ENCODE results near the gene CNTN5. TPM values are rescaled to one million over a fixed set of nuclear protein-coding genes. Genes with fewer than 3 reads are reported as not detected.

The CNTN5 gene
- total RNA-seq, 1 donor from 2014 or later = 0.36 TPM

DNA sequence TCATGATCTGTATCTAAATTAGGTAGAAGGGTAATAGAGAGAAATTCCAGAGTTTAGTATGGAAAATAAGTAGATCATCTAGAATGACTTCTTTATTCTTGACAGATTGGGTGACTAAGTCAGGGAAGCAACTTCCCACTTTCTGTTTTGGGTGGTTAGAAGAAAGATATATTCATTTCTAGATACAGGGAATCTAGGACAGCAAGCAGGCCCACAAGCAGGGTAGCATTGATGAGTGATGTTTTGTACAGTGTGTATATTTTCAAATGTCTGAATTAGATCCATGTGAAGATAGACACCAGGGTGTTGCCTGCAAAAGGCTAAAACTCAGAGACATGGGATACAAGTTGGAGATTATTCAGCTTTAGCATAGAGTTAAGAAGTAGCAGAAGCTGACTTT, 674.4 kb downstream of the CNTN5 start:
- Histone ChIP-seq H3K9me3 (replicated peaks) (peaks cover 27% of the 10 kb centered on the region), H3K36me3 (no peaks in the 10 kb centered on the region), H3K4me1 (no peaks in the 10 kb centered on the region), H3K27ac (replicated peaks) (no peak overlapping the region), H3K27me3 (ENCODE audit: low read depth) (no peaks in the 10 kb centered on the region), H3K4me3 (no peak overlapping the region)
- no peak for TF ChIP-seq CTCF (IDR thresholded peaks at IDR 0.05; ENCODE audit: borderline replicate concordance)
- intact Hi-C loops (cut with micrococcal nuclease) = no loop called here
- DNase-seq = no peak

GRCh38 chr11:99706848-99707247, 686.1 kb downstream of the CNTN5 start:
- Histone ChIP-seq H3K27me3 (ENCODE audit: low read depth) (no peaks in the 10 kb centered on the region), H3K27ac (replicated peaks) (no peak overlapping the region), H3K4me1 (no peaks in the 10 kb centered on the region), H3K4me3 (no peak overlapping the region), H3K36me3 (no peaks in the 10 kb centered on the region), H3K9me3 (replicated peaks) (peaks cover 3% of the 10 kb centered on the region)
- no peak for DNase-seq
- TF ChIP-seq CTCF (IDR thresholded peaks at IDR 0.05; ENCODE audit: borderline replicate concordance) = no peak
- intact Hi-C loops (cut with micrococcal nuclease) = no loop called here

DNA sequence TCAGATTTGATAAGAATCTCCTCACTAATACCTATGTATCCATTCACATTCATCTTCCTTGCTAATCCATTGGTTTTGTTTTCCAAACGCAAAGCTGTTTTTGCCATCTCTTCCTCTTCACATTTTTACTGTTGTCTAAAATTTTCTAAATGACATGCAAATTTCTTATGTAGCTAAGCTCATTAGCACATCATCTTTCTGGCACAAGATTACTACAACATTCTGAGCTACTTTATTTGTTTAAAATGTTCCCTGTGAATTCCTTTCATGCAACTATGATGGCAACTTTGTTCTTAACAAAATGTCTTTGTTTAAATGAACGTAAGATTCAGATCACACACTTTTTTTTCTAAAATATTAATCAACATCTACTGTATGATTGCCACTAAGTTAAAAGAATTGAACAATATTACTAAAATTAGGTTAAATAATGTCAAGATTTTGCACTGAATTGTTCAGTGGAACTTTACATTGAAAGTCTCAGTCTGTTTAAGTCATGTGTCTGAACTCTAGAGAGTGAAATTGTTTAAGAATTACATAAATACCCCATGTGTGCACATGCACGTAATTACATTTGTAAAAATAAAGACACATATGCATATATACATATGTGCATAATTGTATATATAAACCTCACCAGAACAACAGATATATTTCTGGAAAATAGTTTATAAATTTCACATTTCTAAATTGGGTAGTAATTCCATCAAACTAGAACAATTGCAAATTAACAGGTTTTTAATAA, 688.4 kb downstream of the CNTN5 start:
- Histone ChIP-seq H3K27ac (replicated peaks) (no peak overlapping the region), H3K4me3 (no peak overlapping the region), H3K36me3 (no peaks in the 10 kb centered on the region), H3K4me1 (no peaks in the 10 kb centered on the region), H3K9me3 (replicated peaks) (peaks cover 14% of the 10 kb centered on the region), H3K27me3 (ENCODE audit: low read depth) (no peaks in the 10 kb centered on the region)
- no peak for DNase-seq
- no peak for TF ChIP-seq CTCF (IDR thresholded peaks at IDR 0.05; ENCODE audit: borderline replicate concordance)
- intact Hi-C loops (cut with micrococcal nuclease) = no loop called here

DNA sequence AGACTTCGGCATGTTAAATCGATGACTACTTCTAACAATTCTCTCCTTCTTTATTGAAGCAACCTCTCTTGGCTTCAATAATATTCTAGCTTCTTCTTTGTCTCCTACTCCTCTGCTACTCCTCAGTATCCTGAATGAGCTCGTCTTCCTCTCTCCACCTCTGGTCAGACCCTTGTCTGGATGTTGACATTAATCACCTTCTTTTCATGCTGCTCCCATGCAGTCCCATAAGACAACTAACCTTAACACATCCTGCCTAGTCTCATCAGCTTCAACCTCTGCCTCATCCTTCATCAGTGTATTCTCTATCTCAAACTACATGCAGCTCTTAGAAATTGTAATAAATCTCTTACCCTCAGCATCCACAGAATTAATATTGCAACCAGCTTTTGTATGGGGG, 695.6 kb downstream of the CNTN5 start:
- Histone ChIP-seq H3K4me1 (no peaks in the 10 kb centered on the region), H3K36me3 (no peaks in the 10 kb centered on the region), H3K27me3 (ENCODE audit: low read depth) (no peaks in the 10 kb centered on the region), H3K9me3 (replicated peaks) (peaks cover 20% of the 10 kb centered on the region), H3K27ac (replicated peaks) (no peak overlapping the region), H3K4me3 (no peak overlapping the region)
- DNase-seq = no peak
- no peak for TF ChIP-seq CTCF (IDR thresholded peaks at IDR 0.05; ENCODE audit: borderline replicate concordance)
- intact Hi-C loops (cut with micrococcal nuclease) = no loop called here

GRCh38 chr11:99718291-99718690, 697.5 kb downstream of the CNTN5 start:
- Histone ChIP-seq H3K36me3 (no peaks in the 10 kb centered on the region), H3K9me3 (replicated peaks) (peaks cover 14% of the 10 kb centered on the region), H3K27ac (replicated peaks) (no peak overlapping the region), H3K4me1 (no peaks in the 10 kb centered on the region), H3K27me3 (ENCODE audit: low read depth) (no peaks in the 10 kb centered on the region), H3K4me3 (no peak overlapping the region)
- intact Hi-C loops (cut with micrococcal nuclease) = no loop called here
- no peak for DNase-seq
- TF ChIP-seq CTCF (IDR thresholded peaks at IDR 0.05; ENCODE audit: borderline replicate concordance) = no peak
